Body of pancreas (tissue), 4 donors: ENCODE measurements around the gene PPP1R12A.

ENCODE experiments used
- CTCF ChIP-seq, 7 experiments: fragments of 450-650 bp in 4 of 7; fragments of 200-600 bp in 3 of 7; sonication (generic) in 3 of 7; IDR thresholded peaks; one replicate each; pipeline ENCODE4 v1.5.1; 2016 to 2019; ENCODE audit warnings: antibody characterized with exemption in 7 of 7
- POLR2A ChIP-seq, 3 donors: fragments of 450-650 bp; IDR thresholded peaks; one replicate each; pipeline ENCODE4 v1.6.1; 2016; ENCODE audit warnings: antibody characterized with exemption in 3 of 3, mild to moderate bottlenecking in 2 of 3

GRCh38 chr12:79933043-79933442 is 1.9 kb downstream of the PPP1R12A start:
- TF ChIP-seq CTCF (IDR thresholded peaks at IDR 0.05): no peak
- no peak for TF ChIP-seq POLR2A (IDR thresholded peaks at IDR 0.05)
